ENCODE results near the gene GALNT13.

- TF ChIP-seq POLR2AphosphoS5 (IDR thresholded peaks at IDR 0.05; ENCODE audit: low read depth, low read length): no peak
- no peak for TF ChIP-seq TAF1 (IDR thresholded peaks at IDR 0.05; ENCODE audit: borderline replicate concordance, insufficient read depth, low read length)
- TF ChIP-seq SIN3A (IDR thresholded peaks at IDR 0.05; ENCODE audit: borderline replicate concordance, insufficient read depth, low read length): no peak
- no peak for TF ChIP-seq REST (IDR thresholded peaks at IDR 0.05; ENCODE audit: insufficient read depth in 1 of 2, low read depth in 2 of 2, low read length in 2 of 2)
- TF ChIP-seq FOXP2 (optimal IDR thresholded peaks at IDR 0.05; ENCODE audit: borderline replicate concordance, extremely low read depth, extremely low read length, insufficient read depth): no peak
These were observed 574.6 kb downstream of the GALNT13 start for GRCh38 chr2:154446324-154446723.

Measured in PFSK-1 (cell line).